ENCODE results near the gene UBE2E1.
"Not testable (repeated sequence)": the region's sequence is repeated elsewhere in the genome, so short reads cannot be mapped to it uniquely, and the experiment has no call there.

- not testable (repeated sequence) for TF ChIP-seq POLR2A (IDR thresholded peaks at IDR 0.05; ENCODE audit: low read length); GATA1 (IDR thresholded peaks at IDR 0.05; ENCODE audit: low read depth, low read length)
These were observed 106.6 kb downstream of the UBE2E1 start for GRCh38 chr3:23912335-23912734.
